ENCODE measurements around the gene TTC32.

TTC32 gene

DNA sequence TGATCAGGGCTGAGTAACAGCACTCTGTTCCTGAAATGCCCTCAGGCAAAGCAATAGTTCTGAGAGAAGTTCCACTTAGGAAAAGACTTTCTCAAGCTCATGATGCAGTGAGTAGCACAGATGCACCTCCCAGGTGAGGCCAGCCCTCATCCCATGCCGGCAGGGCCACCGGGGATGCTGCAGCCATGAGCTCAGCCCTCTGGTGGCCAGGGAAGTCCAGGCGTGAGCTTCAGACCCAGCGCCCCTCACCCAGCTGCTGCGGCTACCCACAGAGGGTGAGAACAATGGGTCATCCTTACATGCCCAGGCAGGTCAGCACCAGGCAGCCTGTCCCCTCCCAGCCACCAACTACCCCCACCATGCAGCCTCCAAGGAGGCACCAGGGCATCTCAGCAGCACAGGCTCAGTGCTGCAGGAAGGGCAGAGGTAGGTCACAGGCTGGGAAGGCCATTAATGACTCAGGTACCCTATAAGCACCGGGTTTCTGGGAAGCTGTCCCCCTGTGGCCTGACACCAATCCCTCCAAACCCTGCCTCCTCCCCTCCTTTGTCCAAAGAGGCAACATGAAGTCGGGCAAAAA, 50.6 kb downstream of the TTC32 start:
- Histone ChIP-seq H3K4me3 (ENCODE audit: low read depth in 1 of 2, low read length in 2 of 2) (no peak overlapping the region), H3K9me3 (ENCODE audit: insufficient read depth, low read length, severe bottlenecking) (no peaks in the 10 kb centered on the region), H3K4me2 (ENCODE audit: insufficient read depth, low read length) (no peak overlapping the region), H4K20me1 (ENCODE audit: insufficient read depth, low read length) (no peaks in the 10 kb centered on the region), H3K36me3 (ENCODE audit: insufficient read depth, low read length) (no peaks in the 10 kb centered on the region), H2AFZ (ENCODE audit: low read depth, low read length) (no peak overlapping the region), H3K4me1 (ENCODE audit: insufficient read depth, low read length) (no peaks in the 10 kb centered on the region), H3K79me2 (ENCODE audit: insufficient read depth, low read length) (no peaks in the 10 kb centered on the region), H3K27ac (ENCODE audit: low read length) (no peak overlapping the region), H3K9ac (ENCODE audit: low read depth, low read length) (no peak overlapping the region), H3K27me3 (ENCODE audit: insufficient read depth, low read length, poor library complexity) (peaks cover under 1% of the 10 kb centered on the region)
- DNase-seq (no peak), ATAC-seq (ENCODE audit: insufficient read depth, low read depth) (no peak)
- no peak for TF ChIP-seq EZH2 (IDR thresholded peaks at IDR 0.05; ENCODE audit: borderline replicate concordance, low read depth, low read length, severe bottlenecking)

DNA sequence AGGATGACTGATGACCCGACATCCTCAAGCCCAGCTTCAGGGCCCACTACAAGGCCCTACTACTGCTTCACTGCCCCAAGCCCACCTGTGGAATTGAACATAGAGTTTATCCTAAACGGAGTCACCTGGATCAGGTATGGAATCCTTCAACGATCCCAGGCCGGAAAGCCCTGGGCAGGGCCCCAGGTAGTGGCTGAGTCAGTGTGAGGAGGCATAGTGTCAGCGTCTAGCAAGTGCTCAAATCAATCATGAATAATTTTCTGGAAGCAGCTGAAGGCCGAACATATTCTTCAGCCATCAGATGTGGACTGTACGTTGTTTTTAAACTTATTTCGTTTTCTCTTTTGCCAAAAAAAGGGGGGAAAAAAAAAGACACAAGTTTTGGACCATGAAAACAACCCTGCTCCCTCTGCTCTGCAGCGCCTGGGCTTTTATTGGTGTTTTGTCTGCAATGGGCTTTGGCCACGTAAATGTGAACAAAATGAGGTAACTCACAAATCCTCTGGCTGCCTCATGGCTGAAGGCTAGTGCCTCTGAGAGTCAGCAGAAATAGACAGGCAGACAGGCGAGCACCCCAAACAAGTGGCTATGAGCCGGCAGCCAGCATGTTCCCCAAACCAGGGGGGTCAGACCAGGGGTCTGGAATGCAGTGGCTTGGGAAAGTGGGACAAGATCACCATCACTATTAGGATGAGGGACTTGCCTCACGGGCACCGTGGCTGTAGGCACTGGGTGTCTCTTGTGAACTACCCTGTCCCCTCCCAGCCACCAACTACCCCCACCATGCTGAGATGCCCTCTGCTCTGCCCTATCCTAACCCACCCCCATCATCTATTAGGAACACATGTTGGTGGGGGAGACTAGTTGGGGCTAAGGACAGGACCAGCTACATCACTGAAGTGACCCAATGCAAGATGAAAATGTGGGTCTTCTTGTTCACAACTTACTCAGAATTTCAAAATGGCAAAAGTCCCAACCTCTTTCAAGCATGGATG, 51.4 kb downstream of the TTC32 start:
- H3K9ac ChIP-seq (ENCODE audit: low read depth, low read length), result no peak overlapping the region
- H3K4me3 ChIP-seq (ENCODE audit: low read depth in 1 of 2, low read length in 2 of 2), result no peak overlapping the region
- no peaks in the 10 kb centered on the region for H3K79me2 ChIP-seq (ENCODE audit: insufficient read depth, low read length)
- H3K9me3 ChIP-seq (ENCODE audit: insufficient read depth, low read length, severe bottlenecking), result no peaks in the 10 kb centered on the region
- H3K4me2 ChIP-seq (ENCODE audit: insufficient read depth, low read length), result no peak overlapping the region
- no peak for ATAC-seq (ENCODE audit: insufficient read depth, low read depth)
- H3K27ac ChIP-seq (ENCODE audit: low read length), result no peak overlapping the region
- H4K20me1 ChIP-seq (ENCODE audit: insufficient read depth, low read length), result no peaks in the 10 kb centered on the region
- no peaks in the 10 kb centered on the region for H3K36me3 ChIP-seq (ENCODE audit: insufficient read depth, low read length)
- TF ChIP-seq, protein P1, sequence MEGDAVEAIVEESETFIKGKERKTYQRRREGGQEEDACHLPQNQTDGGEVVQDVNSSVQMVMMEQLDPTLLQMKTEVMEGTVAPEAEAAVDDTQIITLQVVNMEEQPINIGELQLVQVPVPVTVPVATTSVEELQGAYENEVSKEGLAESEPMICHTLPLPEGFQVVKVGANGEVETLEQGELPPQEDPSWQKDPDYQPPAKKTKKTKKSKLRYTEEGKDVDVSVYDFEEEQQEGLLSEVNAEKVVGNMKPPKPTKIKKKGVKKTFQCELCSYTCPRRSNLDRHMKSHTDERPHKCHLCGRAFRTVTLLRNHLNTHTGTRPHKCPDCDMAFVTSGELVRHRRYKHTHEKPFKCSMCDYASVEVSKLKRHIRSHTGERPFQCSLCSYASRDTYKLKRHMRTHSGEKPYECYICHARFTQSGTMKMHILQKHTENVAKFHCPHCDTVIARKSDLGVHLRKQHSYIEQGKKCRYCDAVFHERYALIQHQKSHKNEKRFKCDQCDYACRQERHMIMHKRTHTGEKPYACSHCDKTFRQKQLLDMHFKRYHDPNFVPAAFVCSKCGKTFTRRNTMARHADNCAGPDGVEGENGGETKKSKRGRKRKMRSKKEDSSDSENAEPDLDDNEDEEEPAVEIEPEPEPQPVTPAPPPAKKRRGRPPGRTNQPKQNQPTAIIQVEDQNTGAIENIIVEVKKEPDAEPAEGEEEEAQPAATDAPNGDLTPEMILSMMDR (IDR thresholded peaks at IDR 0.05; ENCODE audit: borderline replicate concordance, extremely low read depth, low read length, poor library complexity, severe bottlenecking), result no peak
- no peak for TF ChIP-seq EZH2 (IDR thresholded peaks at IDR 0.05; ENCODE audit: borderline replicate concordance, low read depth, low read length, severe bottlenecking)
- no peaks in the 10 kb centered on the region for H3K4me1 ChIP-seq (ENCODE audit: insufficient read depth, low read length)
- no peak overlapping the region for H2AFZ ChIP-seq (ENCODE audit: low read depth, low read length)
- no peak for DNase-seq
- no peaks in the 10 kb centered on the region for H3K27me3 ChIP-seq (ENCODE audit: insufficient read depth, low read length, poor library complexity)

DNA sequence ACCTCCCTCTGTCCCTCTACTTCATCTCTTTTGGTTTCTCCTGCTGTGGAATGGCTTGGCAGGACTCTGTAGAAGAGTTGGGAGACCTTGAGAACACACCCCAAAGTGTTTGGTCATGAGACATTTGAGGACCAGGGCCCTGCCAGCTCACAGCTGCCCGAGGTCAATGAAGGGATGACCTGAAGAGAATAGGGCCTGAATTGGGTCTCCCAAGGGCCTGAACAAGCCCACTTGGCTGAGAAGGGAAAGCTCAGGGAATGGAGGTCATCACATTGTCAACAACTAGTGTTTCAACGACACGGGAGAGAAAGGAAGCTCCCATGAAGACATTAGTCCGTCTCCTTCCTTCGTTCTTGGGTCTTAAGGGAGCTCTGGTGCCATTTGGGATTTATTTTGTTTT, 52.8 kb downstream of the TTC32 start:
- H3K4me3 ChIP-seq (ENCODE audit: low read depth in 1 of 2, low read length in 2 of 2), result no peak overlapping the region
- DNase-seq, result no peak
- no peak overlapping the region for H3K4me2 ChIP-seq (ENCODE audit: insufficient read depth, low read length)
- H4K20me1 ChIP-seq (ENCODE audit: insufficient read depth, low read length), result no peaks in the 10 kb centered on the region
- H3K27me3 ChIP-seq (ENCODE audit: insufficient read depth, low read length, poor library complexity), result no peaks in the 10 kb centered on the region
- H3K36me3 ChIP-seq (ENCODE audit: insufficient read depth, low read length), result no peaks in the 10 kb centered on the region
- H3K9ac ChIP-seq (ENCODE audit: low read depth, low read length), result no peak overlapping the region
- no peaks in the 10 kb centered on the region for H3K9me3 ChIP-seq (ENCODE audit: insufficient read depth, low read length, severe bottlenecking)
- no peaks in the 10 kb centered on the region for H3K4me1 ChIP-seq (ENCODE audit: insufficient read depth, low read length)
- TF ChIP-seq EZH2 (IDR thresholded peaks at IDR 0.05; ENCODE audit: borderline replicate concordance, low read depth, low read length, severe bottlenecking), result no peak
- TF ChIP-seq, protein P1 (IDR thresholded peaks at IDR 0.05; ENCODE audit: borderline replicate concordance, extremely low read depth, low read length, poor library complexity, severe bottlenecking), result no peak
- H3K27ac ChIP-seq (ENCODE audit: low read length), result no peak overlapping the region
- H2AFZ ChIP-seq (ENCODE audit: low read depth, low read length), result no peak overlapping the region
- H3K79me2 ChIP-seq (ENCODE audit: insufficient read depth, low read length), result no peaks in the 10 kb centered on the region
- no peak for ATAC-seq (ENCODE audit: insufficient read depth, low read depth)
